Measurements from ENCODE around the gene TSSC4.

DNA sequence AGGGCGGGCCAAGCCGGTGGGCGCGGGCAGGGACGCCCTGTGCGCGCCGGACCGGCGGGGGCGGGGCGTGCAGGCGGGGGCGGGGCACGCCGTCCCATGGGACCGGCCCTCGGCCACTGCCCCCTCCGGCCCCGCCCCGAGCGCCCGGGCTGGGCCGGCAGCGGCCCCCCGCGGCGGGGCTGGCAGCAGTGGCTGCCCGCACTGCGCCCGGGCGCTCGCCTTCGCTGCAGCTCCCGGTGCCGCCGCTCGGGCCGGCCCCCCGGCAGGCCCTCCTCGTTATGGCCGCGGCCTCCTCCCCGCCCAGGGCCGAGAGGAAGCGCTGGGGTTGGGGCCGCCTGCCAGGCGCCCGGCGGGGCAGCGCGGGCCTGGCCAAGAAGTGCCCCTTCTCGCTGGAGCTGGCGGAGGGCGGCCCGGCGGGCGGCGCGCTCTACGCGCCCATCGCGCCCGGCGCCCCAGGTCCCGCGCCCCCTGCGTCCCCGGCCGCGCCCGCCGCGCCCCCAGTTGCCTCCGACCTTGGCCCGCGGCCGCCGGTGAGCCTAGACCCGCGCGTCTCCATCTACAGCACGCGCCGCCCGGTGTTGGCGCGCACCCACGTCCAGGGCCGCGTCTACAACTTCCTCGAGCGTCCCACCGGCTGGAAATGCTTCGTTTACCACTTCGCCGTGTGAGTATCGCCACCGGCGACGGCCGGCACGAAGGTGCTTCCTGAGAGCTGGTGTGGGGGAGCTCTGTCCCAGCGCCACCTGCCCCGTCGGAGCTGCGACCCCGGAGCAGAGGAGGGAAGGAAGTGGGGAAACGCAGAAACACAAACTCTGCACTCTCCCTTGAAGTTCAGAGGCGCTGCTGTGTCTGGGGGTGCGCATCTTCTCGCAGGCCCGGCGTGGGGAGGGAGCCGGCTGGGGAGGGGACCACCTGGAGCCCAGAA, 44.5 kb downstream of the TSSC4 start, which contains the start of gene KCNQ1:
- TF ChIP-seq ZNF791 (tag by site-specific recombination; IDR thresholded peaks at IDR 0.05) (no peak), MZF1 (tag by site-specific recombination; IDR thresholded peaks at IDR 0.05; ENCODE audit: borderline replicate concordance) (no peak)
- TF ChIP-seq, protein P1, sequence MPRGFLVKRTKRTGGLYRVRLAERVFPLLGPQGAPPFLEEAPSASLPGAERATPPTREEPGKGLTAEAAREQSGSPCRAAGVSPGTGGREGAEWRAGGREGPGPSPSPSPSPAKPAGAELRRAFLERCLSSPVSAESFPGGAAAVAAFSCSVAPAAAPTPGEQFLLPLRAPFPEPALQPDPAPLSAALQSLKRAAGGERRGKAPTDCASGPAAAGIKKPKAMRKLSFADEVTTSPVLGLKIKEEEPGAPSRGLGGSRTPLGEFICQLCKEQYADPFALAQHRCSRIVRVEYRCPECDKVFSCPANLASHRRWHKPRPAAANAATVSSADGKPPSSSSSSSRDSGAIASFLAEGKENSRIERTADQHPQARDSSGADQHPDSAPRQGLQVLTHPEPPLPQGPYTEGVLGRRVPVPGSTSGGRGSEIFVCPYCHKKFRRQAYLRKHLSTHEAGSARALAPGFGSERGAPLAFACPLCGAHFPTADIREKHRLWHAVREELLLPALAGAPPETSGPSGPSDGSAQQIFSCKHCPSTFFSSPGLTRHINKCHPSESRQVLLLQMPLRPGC (tag by site-specific recombination; IDR thresholded peaks at IDR 0.05), result no peak
- TF ChIP-seq, protein P2, sequence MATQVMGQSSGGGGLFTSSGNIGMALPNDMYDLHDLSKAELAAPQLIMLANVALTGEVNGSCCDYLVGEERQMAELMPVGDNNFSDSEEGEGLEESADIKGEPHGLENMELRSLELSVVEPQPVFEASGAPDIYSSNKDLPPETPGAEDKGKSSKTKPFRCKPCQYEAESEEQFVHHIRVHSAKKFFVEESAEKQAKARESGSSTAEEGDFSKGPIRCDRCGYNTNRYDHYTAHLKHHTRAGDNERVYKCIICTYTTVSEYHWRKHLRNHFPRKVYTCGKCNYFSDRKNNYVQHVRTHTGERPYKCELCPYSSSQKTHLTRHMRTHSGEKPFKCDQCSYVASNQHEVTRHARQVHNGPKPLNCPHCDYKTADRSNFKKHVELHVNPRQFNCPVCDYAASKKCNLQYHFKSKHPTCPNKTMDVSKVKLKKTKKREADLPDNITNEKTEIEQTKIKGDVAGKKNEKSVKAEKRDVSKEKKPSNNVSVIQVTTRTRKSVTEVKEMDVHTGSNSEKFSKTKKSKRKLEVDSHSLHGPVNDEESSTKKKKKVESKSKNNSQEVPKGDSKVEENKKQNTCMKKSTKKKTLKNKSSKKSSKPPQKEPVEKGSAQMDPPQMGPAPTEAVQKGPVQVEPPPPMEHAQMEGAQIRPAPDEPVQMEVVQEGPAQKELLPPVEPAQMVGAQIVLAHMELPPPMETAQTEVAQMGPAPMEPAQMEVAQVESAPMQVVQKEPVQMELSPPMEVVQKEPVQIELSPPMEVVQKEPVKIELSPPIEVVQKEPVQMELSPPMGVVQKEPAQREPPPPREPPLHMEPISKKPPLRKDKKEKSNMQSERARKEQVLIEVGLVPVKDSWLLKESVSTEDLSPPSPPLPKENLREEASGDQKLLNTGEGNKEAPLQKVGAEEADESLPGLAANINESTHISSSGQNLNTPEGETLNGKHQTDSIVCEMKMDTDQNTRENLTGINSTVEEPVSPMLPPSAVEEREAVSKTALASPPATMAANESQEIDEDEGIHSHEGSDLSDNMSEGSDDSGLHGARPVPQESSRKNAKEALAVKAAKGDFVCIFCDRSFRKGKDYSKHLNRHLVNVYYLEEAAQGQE (tag by site-specific recombination; IDR thresholded peaks at IDR 0.05), result no peak
